NCI-H146 (cell line): ENCODE data around the gene ASCC3.

Experiments used
- DNase-seq: peaks from one replicate; lab custom pipeline; 2025; lab: John Stamatoyannopoulos, UW

ASCC3 gene

GRCh38 chr6:100724222-100724621, 156.9 kb downstream of the ASCC3 start:
- DNase-seq: no peak

DNA sequence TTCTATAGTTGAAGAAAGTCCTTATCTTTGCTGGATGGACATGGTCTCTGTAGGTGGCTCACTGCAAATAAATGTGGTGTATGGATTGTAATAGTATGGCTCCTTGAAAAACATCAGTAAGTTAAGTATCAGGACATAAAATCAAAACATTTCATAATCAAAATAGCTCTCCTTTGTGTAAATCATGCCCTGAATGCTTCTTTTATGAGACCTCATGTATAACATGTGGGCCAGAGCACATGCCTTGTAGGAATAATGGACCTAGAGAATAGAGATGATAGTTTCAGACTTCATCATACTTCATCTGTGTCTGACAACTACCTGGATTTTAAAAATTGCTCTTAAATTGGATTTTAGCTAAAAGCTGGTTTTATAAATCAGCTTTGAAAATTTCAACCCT, 159.9 kb downstream of the ASCC3 start:
- DNase-seq: no peak

DNA sequence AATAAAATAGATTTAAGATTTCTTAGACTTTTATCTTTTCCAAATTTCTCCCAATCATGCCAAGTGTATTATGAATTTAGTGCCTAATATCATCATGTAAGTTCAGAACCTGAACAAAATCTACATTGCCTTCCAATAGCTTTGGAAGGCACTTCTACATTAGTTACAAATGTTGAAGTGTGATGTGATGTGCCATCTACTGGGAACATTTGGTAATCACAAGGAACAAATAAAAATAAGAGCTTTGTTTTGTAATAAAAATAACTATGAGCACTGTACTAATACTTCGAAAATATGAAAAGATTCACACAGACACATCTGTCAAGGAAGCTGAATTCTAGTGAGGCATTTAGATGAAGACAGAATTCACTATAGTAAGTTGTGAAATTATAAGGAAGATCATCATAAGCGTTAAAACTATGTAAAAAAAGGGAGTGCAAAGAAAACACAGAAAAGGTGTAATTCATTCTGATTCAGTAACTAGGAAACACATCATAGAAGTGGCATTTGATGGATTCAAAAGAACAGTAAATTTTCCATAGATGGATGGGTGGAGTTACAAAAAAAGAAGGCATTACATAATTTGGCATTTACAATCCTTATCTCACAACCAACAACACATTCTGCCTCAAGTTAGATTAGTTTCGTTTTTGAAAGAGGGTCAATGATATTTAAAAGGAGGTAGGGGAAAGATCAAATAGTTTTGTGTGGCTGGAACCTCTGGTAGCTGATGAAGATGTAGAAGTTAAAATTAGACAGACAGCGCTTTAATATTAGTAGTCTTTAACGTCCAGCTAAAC, 161.0 kb downstream of the ASCC3 start:
- peak; percentile 4 for DNase-seq

GRCh38 chr6:100712997-100713396, 168.1 kb downstream of the ASCC3 start:
- no peak for DNase-seq

DNA sequence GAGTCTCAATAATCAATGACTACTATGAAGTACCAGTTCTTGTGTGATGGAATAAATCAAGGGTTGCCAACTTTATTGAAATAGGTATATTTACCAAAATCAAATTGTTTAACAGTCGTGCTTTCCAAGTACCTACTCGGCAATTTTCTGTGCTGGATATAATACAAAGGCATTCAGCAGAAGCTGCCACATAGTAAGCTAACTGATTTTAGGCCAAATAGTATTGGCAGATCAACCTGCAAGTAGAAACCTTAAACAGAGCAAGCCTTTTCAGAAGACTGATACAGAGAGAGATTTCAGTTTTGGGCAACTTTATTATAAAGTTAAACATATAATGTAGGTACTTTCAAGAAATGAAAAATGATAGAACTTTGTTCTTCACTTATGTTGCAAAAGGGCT, 174.6 kb downstream of the ASCC3 start:
- no peak for DNase-seq

DNA sequence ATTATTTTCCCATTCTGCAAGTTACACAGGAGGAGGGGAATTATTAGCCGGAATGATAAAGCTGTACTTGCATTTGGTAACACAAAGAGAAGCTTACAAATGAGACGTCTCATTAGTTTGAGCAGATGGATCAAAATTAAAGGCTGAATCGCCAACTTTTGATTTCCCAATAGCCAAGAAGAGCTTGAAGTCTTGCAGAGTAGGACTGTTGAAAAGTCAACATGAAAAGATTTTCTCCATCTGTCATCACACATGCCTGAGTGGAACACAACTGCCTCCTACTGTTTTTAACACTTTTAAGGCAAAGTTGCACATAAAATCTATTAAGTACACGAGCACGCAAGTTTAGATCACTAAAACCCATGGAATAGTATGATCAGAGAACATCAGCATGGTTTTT, 176.2 kb downstream of the ASCC3 start:
- DNase-seq: no peak

DNA sequence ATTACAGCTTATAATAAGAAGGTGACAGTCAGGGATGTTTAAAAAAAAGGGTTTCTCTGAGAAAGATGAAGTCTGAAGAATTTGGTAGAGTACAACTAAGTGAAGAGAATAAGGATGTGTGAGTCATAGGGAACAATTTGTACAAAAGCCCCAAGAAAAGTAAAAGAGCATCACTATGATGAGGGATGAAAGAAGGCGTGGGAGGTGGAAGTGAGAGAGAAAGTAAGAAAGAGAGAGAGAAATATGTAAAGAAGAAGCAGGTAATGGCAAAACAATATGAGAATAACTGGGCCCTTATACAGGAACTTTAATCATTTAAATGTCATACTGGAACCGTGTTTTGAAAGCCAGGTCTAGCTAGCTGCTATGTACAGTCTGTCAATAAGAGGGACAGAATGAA, 179.4 kb downstream of the ASCC3 start:
- DNase-seq: no peak

GRCh38 chr6:100700009-100700408, 181.1 kb downstream of the ASCC3 start:
- DNase-seq: no peak

DNA sequence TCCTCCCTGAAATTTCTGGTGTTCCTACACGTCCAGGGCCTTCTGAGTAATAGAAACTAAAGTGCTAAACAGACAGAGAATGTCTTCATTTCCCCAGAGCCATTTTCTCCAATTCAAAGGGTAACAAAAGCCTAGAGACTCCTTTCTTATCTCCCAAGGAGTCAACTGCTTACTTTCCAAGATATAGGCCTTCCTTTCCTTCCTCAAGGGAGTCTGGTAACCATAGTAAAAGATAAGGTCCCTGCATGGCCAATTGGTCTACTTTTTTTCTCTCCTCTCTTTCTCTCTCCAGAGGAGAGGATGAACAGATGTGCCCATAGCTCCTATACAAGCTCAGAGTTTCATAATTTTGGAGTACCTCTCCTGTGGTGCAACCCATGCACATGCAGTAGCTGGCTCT, 185.7 kb downstream of the ASCC3 start:
- DNase-seq: no peak

- no peak for DNase-seq
These were observed 187.7 kb downstream of the ASCC3 start for GRCh38 chr6:100693249-100693927.

- no peak for DNase-seq
These were observed 189.2 kb downstream of the ASCC3 start for GRCh38 chr6:100691972-100692371.

DNA sequence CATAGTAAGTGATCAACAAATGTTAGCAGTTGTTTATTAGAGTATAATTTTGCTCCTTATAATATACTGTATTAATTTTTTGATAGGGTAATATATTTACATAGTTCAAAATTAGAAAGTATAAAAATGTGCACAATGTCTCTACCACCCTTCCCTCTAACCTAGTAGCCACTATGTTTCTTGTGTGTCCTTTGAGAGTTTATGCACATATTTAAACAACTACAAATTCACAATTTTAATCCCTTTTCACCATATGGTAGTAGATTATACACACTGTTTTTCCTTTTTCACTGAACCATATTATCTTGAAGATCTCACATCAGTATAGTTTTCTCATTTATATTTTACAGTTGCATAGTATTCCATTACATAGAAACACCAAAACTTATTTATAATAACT, 194.9 kb downstream of the ASCC3 start:
- no peak for DNase-seq

- no peak for DNase-seq
These were observed 195.4 kb downstream of the ASCC3 start for GRCh38 chr6:100685747-100686146.

- DNase-seq: no peak
These were observed 201.0 kb downstream of the ASCC3 start for GRCh38 chr6:100680163-100680562.

DNA sequence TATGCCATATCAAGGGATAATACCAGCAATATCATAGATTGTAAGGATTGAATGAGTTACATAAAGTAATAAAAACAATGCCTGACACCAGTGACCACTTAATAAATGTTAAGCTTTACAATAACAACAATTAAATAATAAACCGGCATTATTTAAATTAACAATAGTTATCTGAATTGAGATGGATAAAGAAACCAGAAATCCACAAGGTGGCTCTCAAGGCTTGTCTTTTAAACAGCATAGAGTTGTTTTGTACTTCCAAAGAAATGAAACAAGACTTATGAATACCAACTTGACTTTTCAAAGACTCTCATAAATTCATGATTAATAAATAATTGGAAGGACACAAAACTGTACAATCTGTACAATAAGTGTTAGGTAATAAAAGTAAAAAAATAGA, 203.1 kb downstream of the ASCC3 start:
- no peak for DNase-seq

GRCh38 chr6:100677240-100677639, 203.9 kb downstream of the ASCC3 start:
- no peak for DNase-seq

GRCh38 chr6:100673641-100674040, 207.5 kb downstream of the ASCC3 start:
- DNase-seq: no peak

GRCh38 chr6:100671740-100672139, 209.4 kb downstream of the ASCC3 start:
- no peak for DNase-seq

- no peak for DNase-seq
These were observed 211.1 kb downstream of the ASCC3 start for GRCh38 chr6:100670056-100670455.

DNA sequence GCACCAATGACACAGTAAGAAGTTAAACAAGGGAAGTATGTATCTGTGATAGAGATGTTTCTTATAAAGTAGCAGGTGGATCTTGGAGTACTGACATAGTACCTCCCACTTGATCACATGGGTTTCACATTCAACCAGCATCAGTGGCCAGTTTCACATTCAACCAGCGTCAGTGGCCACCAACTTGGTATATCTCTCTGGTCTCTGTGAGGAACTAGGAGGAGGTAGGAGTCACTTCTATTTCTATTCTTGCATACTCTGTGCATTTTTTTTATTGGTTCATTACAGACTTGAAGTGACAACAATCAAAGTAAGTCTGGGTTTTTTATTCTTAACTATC, 216.1 kb downstream of the ASCC3 start:
- no peak for DNase-seq

DNA sequence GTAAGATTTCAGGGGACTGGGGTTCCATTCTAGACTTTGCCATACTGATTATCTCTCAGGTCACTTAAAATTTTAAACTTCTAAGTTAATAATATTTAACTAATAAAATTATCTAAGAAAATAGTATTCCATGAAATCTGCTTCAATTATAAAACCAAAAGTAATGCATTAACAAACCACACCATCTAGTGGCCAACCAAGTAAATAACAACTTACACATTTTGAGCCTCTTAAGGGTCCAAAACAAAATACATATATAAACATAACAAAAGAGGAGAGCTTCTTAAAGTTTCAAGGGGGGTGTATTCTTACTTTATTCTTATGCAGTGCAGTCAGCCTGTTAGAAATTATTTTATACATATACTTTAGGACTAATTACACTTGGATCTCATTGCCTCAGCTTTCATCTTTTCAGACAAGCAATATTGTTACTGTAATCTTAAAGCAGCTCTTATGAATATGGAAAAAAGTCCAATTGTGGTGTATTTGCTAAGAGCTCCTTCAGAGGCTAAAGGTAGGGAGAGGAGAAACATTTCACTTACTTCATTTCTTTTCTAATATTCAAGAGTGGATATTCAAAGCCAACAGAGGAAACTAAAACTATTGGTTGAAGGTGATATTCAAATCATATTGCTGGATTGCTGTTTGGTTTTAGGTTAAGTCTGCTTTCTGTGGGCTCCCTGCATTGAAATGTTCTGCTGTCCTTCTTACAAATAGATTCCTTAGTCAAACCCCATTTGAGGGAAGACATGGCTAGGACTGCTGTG, 216.7 kb downstream of the ASCC3 start:
- DNase-seq: peak; percentile 2

DNA sequence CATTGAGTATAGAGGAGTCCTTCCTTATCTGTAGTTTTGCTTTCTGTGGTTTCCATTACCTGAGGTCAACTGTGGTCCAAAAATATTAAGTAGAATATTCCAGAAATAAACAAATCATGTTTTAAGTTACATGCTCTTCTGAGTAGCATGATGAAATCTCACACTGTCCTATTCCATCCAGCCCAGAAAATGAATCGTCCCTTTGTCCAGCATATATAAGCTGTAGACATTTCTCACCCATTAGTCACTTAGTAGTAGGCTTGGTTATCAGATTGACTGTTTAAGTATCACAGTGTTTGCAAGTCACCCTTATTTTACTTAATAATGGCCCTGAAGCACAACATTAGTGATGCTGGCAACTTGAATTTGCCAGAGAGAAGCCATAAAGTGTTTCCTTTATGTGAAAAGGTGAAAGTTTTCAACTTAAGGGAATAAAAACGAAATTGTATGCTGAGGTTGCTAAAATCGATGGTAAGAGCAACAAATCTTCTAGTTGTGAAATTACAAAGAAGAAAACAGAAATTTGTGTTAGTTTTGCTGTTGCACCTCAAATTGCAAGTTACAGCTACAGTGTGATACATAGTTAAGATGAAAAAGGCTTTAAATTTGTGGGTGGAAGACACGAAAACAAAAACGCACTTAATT, 217.8 kb downstream of the ASCC3 start:
- no peak for DNase-seq

- DNase-seq: no peak
These were observed 218.9 kb downstream of the ASCC3 start for GRCh38 chr6:100662264-100662663.
